ENCODE data around the gene ZNF81. TPM values are rescaled to one million over a fixed set of nuclear protein-coding genes. Genes with fewer than 3 reads are reported as not detected.
"Not testable (repeated sequence)": the region's sequence is repeated elsewhere in the genome, so short reads cannot be mapped to it uniquely, and the experiment has no call there.

Gene ZNF81
- total RNA-seq, 2 donors from 2014 or later, result 4.2 to 6.9 TPM

DNA sequence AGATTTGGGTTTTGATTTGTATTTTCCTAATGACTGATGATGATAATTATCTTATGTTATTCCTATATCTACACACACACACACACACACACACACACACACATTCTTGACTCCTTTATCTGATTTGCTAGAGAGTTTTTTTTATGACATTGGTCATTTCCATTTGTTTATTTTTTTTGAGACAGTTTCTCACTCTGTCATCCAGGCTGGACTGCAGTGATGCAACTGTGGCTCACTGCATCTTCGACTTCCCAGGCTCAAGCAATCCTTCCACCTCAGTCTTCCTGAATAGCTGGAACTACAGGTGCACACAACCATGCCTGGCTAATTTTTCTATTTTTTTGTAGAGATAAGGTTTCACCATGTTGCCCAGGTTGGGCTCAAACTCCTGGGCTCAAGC lies 6.7 kb downstream of the ZNF81 start:
- no peak overlapping the region for H3K4me3 ChIP-seq
- ATAC-seq (no peak), DNase-seq (no peak)
- intact Hi-C loops (cut with DNase I), result no loop called here
- H3K27ac ChIP-seq, result no peak overlapping the region
- H3K36me3 ChIP-seq (replicated peaks in 1 of 2; ENCODE audit: insufficient read depth in 1 of 2, low read depth in 2 of 2), result no peaks in the 10 kb centered on the region
- H3K4me1 ChIP-seq, result no peaks in the 10 kb centered on the region
- no peaks in the 10 kb centered on the region for H3K9me3 ChIP-seq
- WGBS, 2 donors, result 92 to 100% methylated on average over 1 of the region's 1 CpG
- H3K27me3 ChIP-seq, result no peaks in the 10 kb centered on the region
- no peak for TF ChIP-seq POLR2A (IDR thresholded peaks at IDR 0.05)
- TF ChIP-seq, protein P1, sequence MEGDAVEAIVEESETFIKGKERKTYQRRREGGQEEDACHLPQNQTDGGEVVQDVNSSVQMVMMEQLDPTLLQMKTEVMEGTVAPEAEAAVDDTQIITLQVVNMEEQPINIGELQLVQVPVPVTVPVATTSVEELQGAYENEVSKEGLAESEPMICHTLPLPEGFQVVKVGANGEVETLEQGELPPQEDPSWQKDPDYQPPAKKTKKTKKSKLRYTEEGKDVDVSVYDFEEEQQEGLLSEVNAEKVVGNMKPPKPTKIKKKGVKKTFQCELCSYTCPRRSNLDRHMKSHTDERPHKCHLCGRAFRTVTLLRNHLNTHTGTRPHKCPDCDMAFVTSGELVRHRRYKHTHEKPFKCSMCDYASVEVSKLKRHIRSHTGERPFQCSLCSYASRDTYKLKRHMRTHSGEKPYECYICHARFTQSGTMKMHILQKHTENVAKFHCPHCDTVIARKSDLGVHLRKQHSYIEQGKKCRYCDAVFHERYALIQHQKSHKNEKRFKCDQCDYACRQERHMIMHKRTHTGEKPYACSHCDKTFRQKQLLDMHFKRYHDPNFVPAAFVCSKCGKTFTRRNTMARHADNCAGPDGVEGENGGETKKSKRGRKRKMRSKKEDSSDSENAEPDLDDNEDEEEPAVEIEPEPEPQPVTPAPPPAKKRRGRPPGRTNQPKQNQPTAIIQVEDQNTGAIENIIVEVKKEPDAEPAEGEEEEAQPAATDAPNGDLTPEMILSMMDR (IDR thresholded peaks at IDR 0.05), result no peak

DNA sequence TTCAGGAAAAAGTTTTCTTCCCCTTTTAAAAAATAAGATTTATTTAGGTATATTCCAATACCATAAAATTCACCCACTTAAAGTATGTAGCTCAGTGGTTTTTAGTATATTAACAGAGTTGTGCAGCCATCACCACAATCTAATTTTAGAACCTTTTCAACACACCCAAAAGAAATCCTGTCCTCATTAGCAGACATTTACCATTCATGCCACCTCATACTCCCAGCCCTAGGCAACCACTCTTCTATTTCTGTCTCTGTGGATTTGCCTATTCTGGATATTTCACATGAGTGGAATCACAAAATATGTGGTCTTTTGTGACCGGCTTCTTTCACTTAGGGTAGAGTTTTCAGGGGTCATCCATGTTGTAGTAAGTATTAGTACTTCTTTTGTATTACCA lies 7.4 kb downstream of the ZNF81 start:
- no peaks in the 10 kb centered on the region for H3K36me3 ChIP-seq (replicated peaks in 1 of 2; ENCODE audit: insufficient read depth in 1 of 2, low read depth in 2 of 2)
- no peaks in the 10 kb centered on the region for H3K4me1 ChIP-seq
- DNase-seq (no peak), ATAC-seq (no peak)
- H3K4me3 ChIP-seq, result no peak overlapping the region
- TF ChIP-seq, protein P1 (IDR thresholded peaks at IDR 0.05), result no peak
- no peak for TF ChIP-seq POLR2A (IDR thresholded peaks at IDR 0.05)
- no peaks in the 10 kb centered on the region for H3K27me3 ChIP-seq
- no peak overlapping the region for H3K27ac ChIP-seq
- 90 to 100% methylated on average over 1 of the region's 1 CpG for WGBS, 2 donors
- no peaks in the 10 kb centered on the region for H3K9me3 ChIP-seq
- intact Hi-C loops (cut with DNase I), result no loop called here

DNA sequence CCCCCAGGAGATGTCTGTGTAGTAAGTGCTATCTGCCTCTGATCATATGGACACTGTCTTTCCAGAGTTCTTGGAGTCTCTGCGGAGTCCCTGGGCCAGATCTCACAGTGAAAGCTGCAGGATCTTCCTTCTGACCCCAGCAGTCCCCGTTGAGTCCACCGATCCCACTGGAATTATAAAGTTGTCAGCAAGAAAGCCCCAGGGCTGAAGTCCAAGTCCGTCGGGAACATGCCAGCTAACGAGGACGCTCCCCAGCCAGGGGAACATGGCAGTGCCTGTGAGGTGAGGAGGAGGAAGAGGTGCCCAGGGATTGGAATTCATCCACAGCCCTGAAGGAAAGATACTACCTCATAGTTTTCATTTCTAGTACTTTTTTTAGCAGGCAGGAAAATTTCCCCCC lies 9.3 kb downstream of the ZNF81 start:
- H3K36me3 ChIP-seq (replicated peaks in 1 of 2; ENCODE audit: insufficient read depth in 1 of 2, low read depth in 2 of 2), result no peaks in the 10 kb centered on the region
- intact Hi-C loops (cut with DNase I), result no loop called here
- 62 to 73% methylated on average over 4 to 6 of the region's 7 CpGs for WGBS, 2 donors
- ATAC-seq, result no peak
- H3K4me3 ChIP-seq, result no peak overlapping the region
- H3K9me3 ChIP-seq, result no peaks in the 10 kb centered on the region
- no peak overlapping the region for H3K27ac ChIP-seq
- TF ChIP-seq, protein P1 (IDR thresholded peaks at IDR 0.05), result no peak
- TF ChIP-seq POLR2A (IDR thresholded peaks at IDR 0.05), result no peak
- H3K4me1 ChIP-seq, result no peaks in the 10 kb centered on the region
- H3K27me3 ChIP-seq, result no peaks in the 10 kb centered on the region
- DNase-seq, result no peak

DNA sequence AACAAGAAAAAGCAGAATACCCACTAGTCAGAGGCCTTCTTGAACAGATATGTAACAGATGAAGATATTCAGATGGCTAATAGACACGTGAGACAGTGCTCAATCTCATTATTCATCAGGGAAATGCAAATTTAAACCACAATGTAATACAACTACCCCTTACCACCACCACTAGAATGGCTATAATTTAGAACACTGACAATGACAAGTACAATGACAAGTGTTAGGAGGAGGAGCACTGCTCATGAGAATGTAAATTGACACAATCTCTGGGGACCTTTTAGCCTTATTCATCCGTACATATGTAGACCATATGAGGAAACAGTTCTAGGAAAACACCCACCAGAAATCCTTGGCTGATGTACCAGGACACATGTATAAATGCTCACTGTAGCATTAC lies 13.1 kb downstream of the ZNF81 start:
- Histone ChIP-seq H3K27ac (no peak overlapping the region), H3K4me3 (no peak overlapping the region), H3K27me3 (no peaks in the 10 kb centered on the region), H3K9me3 (no peaks in the 10 kb centered on the region), H3K4me1 (no peaks in the 10 kb centered on the region), H3K36me3 (replicated peaks in 1 of 2; ENCODE audit: insufficient read depth in 1 of 2, low read depth in 2 of 2) (no peaks in the 10 kb centered on the region)
- TF ChIP-seq POLR2A (IDR thresholded peaks at IDR 0.05), result no peak
- TF ChIP-seq, protein P1 (IDR thresholded peaks at IDR 0.05), result no peak
- intact Hi-C loops (cut with DNase I), result loop anchor here (5.0 kb wide), 1 partner anchor 178 kb away; no protein-coding TSS in a partner anchor
- ATAC-seq (no peak), DNase-seq (no peak)
- 63 to 66% methylated on average over 2 of the region's 2 CpGs for WGBS, 2 donors

DNA sequence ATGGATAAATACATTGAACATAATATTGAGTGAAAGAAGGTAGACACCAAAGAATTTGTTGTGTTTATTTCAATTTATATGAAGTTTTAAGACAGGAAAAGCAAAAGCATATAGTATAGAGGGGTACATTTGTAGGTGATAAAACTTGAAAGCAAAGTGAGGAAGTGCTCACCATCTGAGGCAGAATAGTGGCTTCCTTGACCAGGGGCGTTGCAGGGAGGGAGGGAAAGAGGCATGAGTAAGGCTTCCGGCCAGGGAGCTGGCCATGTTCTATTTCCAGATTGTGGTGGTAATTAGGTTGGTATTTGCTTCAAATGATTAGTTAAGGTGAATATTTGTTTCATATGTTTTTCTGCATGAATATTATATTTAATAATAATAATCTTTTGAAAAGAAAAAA lies 13.7 kb downstream of the ZNF81 start:
- not testable (repeated sequence) for H3K4me3 ChIP-seq, DNase-seq

More for the DNA sequence above, 13.7 kb downstream of the ZNF81 start:
- intact Hi-C loops (cut with DNase I), result loop anchor here (5.0 kb wide), 1 partner anchor 177 kb away; no protein-coding TSS in a partner anchor
- H3K36me3 ChIP-seq (replicated peaks in 1 of 2; ENCODE audit: insufficient read depth in 1 of 2, low read depth in 2 of 2); H3K4me1 ChIP-seq; H3K9me3 ChIP-seq; H3K27me3 ChIP-seq; H3K27ac ChIP-seq; ATAC-seq: not testable (repeated sequence)
- WGBS, 2 donors, result no CpG with 5 or more reads among the region's 2 CpGs
